Measurements from ENCODE around the gene HSD17B14.
A peak's percentile ranks its signal among the peaks of the same experiment; 100 is the strongest.
"Not testable (repeated sequence)": the region's sequence is repeated elsewhere in the genome, so short reads cannot be mapped to it uniquely, and the experiment has no call there.

The HSD17B14 gene

GRCh38 chr19:48867123-48867745, 30.9 kb upstream of the HSD17B14 start:
- DNase-seq, result no peak

DNA sequence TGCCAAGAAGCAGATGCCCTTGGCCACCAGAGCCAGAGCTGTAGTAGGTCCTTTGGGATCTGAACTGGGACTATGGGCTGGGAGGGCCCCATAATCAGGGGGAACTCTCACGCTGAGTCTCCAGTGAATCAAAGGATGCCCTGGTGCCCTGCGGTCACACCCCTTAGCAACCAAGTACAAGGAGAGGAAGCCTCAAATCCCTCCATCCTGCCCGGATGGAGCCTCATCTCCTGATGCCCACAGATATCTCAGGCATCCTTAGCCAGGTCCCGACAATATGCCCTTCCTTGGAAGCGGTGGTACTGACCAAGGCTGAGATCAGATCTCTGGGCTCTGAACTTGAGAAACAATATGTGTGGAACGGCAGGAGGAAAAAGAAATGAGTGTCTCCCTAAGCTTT, 30.4 kb upstream of the HSD17B14 start:
- no peak for DNase-seq

- no peak for DNase-seq
Measured at GRCh38 chr19:48862827-48863226, 26.5 kb upstream of the HSD17B14 start.

GRCh38 chr19:48861313-48861712, 25.0 kb upstream of the HSD17B14 start:
- DNase-seq, result no peak

DNA sequence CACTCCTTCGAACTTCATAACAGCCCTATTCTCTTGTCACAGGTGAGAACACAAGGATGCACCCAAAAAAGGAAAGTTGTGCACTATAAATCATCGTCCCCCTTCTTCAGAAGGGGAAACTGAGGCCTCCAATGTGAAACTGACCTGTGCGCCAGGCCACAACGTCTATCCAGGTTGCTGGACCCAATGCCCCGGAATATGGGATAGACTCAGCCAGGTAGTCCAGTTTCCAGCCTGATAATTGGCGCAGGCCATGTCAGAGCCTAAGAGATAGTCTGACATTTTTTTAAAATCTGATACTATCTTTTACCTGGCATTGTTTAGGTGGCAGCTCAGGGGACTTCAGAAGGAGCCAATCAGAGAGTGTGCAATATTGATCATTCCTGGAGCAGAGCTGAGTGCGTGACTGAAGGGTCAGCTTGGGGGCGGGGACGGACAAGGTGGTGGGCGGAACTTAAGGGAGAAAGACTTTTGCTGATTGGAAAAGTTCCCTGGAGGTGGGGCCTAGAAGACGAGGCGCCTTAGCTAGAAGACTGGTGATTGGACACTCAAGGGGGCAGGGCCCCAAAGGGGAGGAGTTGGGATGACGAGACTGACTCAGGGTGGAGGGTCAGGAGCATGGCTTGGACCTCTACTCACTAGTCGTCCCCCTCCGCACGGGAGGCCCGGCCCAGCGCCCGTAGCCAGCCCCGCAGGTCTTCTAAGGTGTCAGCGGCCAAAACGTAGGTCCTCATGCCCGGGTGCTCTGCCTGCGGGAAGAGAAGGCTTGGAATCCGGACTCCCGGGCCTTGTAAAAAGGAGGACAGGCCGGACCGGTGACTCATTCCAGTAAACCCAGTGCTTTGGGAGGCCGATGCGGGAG, 23.7 kb upstream of the HSD17B14 start:
- DNase-seq, result no peak

- no peak for DNase-seq
Measured at GRCh38 chr19:48858984-48859710, 22.9 kb upstream of the HSD17B14 start.

DNA sequence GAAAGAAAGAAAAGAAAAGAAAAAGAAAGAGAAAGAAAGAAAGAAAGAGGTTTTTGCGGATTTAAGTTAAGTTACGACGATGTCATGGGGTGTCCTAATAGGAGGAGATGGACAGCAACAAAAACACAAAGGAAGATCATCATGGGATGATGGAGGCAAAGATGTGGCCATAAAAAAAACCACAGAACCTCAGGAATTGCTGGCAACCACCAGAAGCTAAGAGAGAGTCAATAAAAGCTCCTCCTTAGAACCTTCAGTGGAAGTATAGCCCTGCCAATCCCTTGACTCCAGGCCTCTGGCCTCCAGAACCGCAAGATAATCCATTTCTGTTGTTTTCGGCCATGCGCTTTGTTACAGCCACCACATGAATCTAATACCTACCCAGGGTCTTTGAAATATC, 20.6 kb upstream of the HSD17B14 start:
- no peak for DNase-seq

GRCh38 chr19:48854103-48854502, 17.8 kb upstream of the HSD17B14 start:
- DNase-seq, result no peak

GRCh38 chr19:48853483-48853882, 17.2 kb upstream of the HSD17B14 start:
- DNase-seq, result no peak

DNA sequence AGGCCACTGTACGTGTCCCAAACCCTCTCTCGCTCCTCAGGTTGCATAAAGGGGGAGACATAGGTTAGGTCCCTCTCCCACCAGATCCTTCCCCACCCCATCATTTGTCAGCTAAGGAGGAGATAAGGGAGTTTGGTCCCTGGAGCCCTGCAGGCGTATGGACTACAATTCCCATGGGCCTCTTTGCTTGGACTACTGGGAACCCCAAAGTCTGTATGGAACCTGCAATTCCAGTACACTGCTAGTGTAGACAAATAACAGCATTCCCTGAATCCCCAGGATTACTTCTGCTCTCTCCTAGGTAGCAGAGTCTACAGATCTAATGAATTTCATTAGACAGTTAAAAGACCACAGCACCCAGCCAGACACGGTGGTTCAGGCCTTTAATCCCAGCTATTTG, 16.0 kb upstream of the HSD17B14 start:
- DNase-seq, result no peak

DNA sequence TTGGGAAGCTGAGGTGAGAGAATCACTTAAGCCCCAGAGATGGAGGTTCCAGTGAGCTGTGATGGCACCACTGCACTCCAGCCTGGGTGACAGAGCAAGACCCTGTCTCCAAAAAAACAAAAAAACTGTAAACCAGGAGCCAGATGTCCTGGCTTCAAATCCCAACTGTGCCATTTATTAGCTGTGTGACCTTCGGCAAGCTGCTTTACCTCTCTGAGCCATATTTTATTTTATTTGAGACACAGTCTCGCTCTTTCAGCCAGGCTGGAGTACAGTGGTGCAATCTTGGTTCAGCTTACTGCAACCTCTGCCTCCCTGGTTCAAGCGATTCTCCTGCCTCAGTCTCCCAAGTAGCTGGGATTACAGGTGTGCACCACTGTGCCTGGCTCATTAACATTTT, 10.4 kb upstream of the HSD17B14 start:
- not testable (repeated sequence) for DNase-seq

GRCh38 chr19:48845384-48845783, 9.1 kb upstream of the HSD17B14 start:
- no peak for DNase-seq

- DNase-seq, result no peak
Measured at GRCh38 chr19:48844472-48844871, 8.2 kb upstream of the HSD17B14 start.

GRCh38 chr19:48842789-48843162, 6.5 kb upstream of the HSD17B14 start:
- DNase-seq, result peak; percentile 83

DNA sequence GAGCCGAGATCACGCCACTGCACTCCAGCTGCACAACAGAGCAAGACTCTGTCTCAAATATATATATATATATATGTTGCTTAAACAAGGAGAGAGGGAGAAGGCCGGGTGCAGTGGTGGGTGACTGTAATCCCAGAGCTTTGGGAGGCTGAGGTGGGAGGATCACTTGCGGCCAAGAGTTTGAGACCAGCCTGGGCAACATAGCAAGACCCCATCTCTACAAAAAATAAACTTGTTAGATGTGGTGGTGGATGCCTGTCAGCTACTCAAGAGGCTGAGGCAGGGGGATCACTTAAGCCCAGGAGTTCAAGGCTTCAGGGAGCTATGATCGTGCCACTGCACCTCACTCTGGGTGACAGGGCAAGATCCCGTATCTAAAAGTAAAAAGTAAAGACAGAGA, 5.3 kb upstream of the HSD17B14 start:
- no peak for DNase-seq

- no peak for DNase-seq
Measured at GRCh38 chr19:48841047-48841446, 4.8 kb upstream of the HSD17B14 start.

GRCh38 chr19:48837687-48838086, 1.4 kb upstream of the HSD17B14 start:
- DNase-seq, result no peak

GRCh38 chr19:48837051-48837524, 797 bp upstream of the HSD17B14 start:
- DNase-seq, result peak; percentile 95

DNA sequence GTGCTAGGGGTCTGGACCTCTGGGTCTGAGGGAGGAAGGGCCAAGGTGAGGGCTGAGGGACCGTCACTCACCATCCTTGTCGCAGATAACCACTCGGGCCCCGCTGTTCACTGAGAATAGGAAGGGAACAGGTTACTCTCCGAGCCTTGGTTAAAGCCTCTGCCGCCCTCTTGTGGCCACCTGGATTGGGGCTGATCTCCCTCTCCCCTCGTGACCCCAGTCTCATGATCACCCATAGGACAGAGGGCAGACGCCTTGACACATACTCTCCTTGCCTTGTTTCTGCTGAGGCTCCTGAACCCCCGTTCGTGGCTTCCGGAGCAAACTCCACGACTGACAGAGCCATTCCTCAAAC, 580 bp downstream of the HSD17B14 start:
- peak; percentile 97 for DNase-seq

- DNase-seq, result no peak
Measured at GRCh38 chr19:48833977-48834376, 2.3 kb downstream of the HSD17B14 start.

- DNase-seq, result no peak
Measured at GRCh38 chr19:48833049-48833448, 3.2 kb downstream of the HSD17B14 start.

DNA sequence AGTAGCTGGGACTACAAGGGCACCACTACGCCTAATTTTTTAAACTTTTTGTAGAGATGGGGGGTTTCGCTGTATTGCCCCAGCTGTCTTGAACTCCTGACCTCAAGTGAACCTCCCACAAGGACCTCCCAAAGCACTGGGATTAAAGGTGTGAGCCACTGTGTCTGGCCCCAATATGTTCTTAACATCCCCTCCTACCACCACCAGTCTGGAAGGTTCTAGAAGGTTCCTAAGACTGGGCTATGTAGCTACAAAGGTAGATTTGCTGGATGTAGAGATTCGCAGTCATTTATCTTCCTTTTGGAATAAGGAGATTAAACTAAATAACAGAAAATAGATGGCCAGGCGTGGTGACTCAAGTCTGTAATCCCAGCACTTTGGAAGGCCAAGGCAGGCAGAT, 5.3 kb downstream of the HSD17B14 start:
- no peak for DNase-seq

GRCh38 chr19:48830088-48830487, 6.2 kb downstream of the HSD17B14 start:
- no peak for DNase-seq

GRCh38 chr19:48826606-48827020, 9.7 kb downstream of the HSD17B14 start:
- no peak for DNase-seq
